ENCODE results near the gene PKP4. TPM values are rescaled to one million over a fixed set of nuclear protein-coding genes. Genes with fewer than 3 reads are reported as not detected.

Gene PKP4
- total and polyA plus RNA-seq, 2 experiments from 2014 or later = 35.7 to 92.3 TPM

GRCh38 chr2:158624071-158624667 is 167.4 kb downstream of the PKP4 start:
- Histone ChIP-seq H3K4me1 (ENCODE audit: insufficient read depth) (peaks cover 2% of the 10 kb centered on the region; the same call in 1 of the 2 replicates), H4K20me1 (replicated peaks; ENCODE audit: insufficient read depth) (no peaks in the 10 kb centered on the region; the same call in 1 of the 2 replicates), H3K9me2 (ENCODE audit: insufficient read depth) (no peaks in the 10 kb centered on the region), H3K27ac (ENCODE audit: low read depth) (no peak overlapping the region), H3K79me2 (replicated peaks; ENCODE audit: insufficient read depth) (no peaks in the 10 kb centered on the region), H3K36me3 (ENCODE audit: insufficient read depth) (peaks cover 6% of the 10 kb centered on the region; the same call in 1 of the 2 replicates), H2AFZ (no peak overlapping the region), H3K27me3 (ENCODE audit: insufficient read depth) (no peaks in the 10 kb centered on the region), H3K4me2 (no peak overlapping the region), H3K4me3 (no peak overlapping the region), H3F3A (replicated peaks; ENCODE audit: low read depth) (no peaks in the 10 kb centered on the region)
- TF ChIP-seq ZNF331 (CRISPR knock-in tag; IDR thresholded peaks at IDR 0.05; ENCODE audit: low read depth) (no peak), POLR2AphosphoS5 (IDR thresholded peaks at IDR 0.05; ENCODE audit: low read depth) (no peak), NANOG (IDR thresholded peaks at IDR 0.05; ENCODE audit: borderline replicate concordance) (no peak), JUNB (IDR thresholded peaks at IDR 0.05; ENCODE audit: unreplicated experiment) (no peak), ZNF462 (CRISPR knock-in tag; IDR thresholded peaks at IDR 0.05) (no peak)
- peaks cover 2% of the 10 kb centered on the region for H3K27me3 Mint-ChIP-seq (ENCODE audit: insufficient read depth, low read depth, poor library complexity)
- no peaks in the 10 kb centered on the region for H3K9me3 Mint-ChIP-seq
- H3K36me3 Mint-ChIP-seq (ENCODE audit: low read depth) = peaks cover 26% of the 10 kb centered on the region
- ATAC-seq (no peak), DNase-seq (ENCODE audit: low spot score) (no peak)
- no peak overlapping the region for H3K4me3 Mint-ChIP-seq
- peaks cover 3% of the 10 kb centered on the region; the same call in 2 of the 3 replicates for H3K4me1 Mint-ChIP-seq
- no peak overlapping the region; the same call in 1 of the 2 replicates for H3K27ac Mint-ChIP-seq

GRCh38 chr2:158624961-158625360 is 168.2 kb downstream of the PKP4 start:
- H3K4me2 ChIP-seq = no peak overlapping the region
- no peaks in the 10 kb centered on the region for H3K27me3 ChIP-seq (ENCODE audit: insufficient read depth)
- DNase-seq (ENCODE audit: low spot score) (no peak), ATAC-seq (no peak)
- H3K36me3 ChIP-seq (ENCODE audit: insufficient read depth) = peaks cover 6% of the 10 kb centered on the region; the same call in 1 of the 2 replicates
- no peaks in the 10 kb centered on the region for H3K9me2 ChIP-seq (ENCODE audit: insufficient read depth)
- no peak overlapping the region for H2AFZ ChIP-seq
- H3K27ac ChIP-seq (ENCODE audit: low read depth) = no peak overlapping the region
- Mint-ChIP-seq H3K27me3 (ENCODE audit: insufficient read depth, low read depth, poor library complexity) (peaks cover 2% of the 10 kb centered on the region), H3K36me3 (ENCODE audit: low read depth) (peaks cover 26% of the 10 kb centered on the region), H3K4me3 (no peak overlapping the region), H3K27ac (no peak overlapping the region), H3K9me3 (no peaks in the 10 kb centered on the region), H3K4me1 (0 out of 3 replicates have a peak, but pooled peaks cover 2% of the 10 kb centered on the region)
- no peaks in the 10 kb centered on the region for H3K4me1 ChIP-seq (ENCODE audit: insufficient read depth)
- H3K4me3 ChIP-seq = no peak overlapping the region
- no peaks in the 10 kb centered on the region; the same call in 1 of the 2 replicates for H4K20me1 ChIP-seq (replicated peaks; ENCODE audit: insufficient read depth)
- no peaks in the 10 kb centered on the region for H3F3A ChIP-seq (replicated peaks; ENCODE audit: low read depth)
- no peaks in the 10 kb centered on the region for H3K79me2 ChIP-seq (replicated peaks; ENCODE audit: insufficient read depth)
- TF ChIP-seq ZNF114 (CRISPR knock-in tag; IDR thresholded peaks at IDR 0.05) (no peak), STAT1 (IDR thresholded peaks at IDR 0.05; ENCODE audit: unreplicated experiment) (no peak), EZH2phosphoT487 (IDR thresholded peaks at IDR 0.05; ENCODE audit: unreplicated experiment) (no peak), REST (IDR thresholded peaks at IDR 0.05; ENCODE audit: unreplicated experiment) (no peak), EZH2 (IDR thresholded peaks at IDR 0.05; ENCODE audit: low read depth, unreplicated experiment) (no peak), POLR2AphosphoS5 (IDR thresholded peaks at IDR 0.05; ENCODE audit: low read depth) (no peak)
